GM19043 (cell line): Measurements from ENCODE around the gene STARD9.
"Not testable (repeated sequence)": the region's sequence is repeated elsewhere in the genome, so short reads cannot be mapped to it uniquely, and the experiment has no call there.

ENCODE experiments used
- ATAC-seq: cut with Tn5 transposase; IDR thresholded peaks from one replicate; pipeline ENCODE4 v1.9.1; 2021; ENCODE audit warnings: low read depth; ENCODE audit not compliant: unreplicated experiment

STARD9 gene

GRCh38 chr15:42621996-42622925, 46.9 kb downstream of the STARD9 start:
- no peak for ATAC-seq

GRCh38 chr15:42623951-42624350, 48.5 kb downstream of the STARD9 start:
- no peak for ATAC-seq

DNA sequence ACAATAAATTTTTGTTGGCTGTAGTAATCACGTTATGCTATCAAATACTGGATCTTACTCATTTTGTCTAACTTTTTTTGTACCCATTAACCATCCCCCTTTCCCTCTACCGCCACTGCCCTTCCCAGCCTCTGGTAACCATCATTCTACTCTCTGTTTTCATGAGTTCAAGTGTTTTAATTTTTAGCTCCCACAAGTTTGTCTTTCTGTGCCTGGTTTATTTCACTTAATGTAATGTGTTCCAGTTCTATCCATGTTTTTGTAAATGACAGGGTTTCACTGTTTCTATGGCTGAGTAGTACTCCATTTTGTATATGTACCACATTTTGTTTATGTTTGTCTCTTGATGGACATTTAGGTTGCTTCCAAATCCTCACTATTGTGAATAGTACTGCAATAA, 52.1 kb downstream of the STARD9 start:
- no peak for ATAC-seq

DNA sequence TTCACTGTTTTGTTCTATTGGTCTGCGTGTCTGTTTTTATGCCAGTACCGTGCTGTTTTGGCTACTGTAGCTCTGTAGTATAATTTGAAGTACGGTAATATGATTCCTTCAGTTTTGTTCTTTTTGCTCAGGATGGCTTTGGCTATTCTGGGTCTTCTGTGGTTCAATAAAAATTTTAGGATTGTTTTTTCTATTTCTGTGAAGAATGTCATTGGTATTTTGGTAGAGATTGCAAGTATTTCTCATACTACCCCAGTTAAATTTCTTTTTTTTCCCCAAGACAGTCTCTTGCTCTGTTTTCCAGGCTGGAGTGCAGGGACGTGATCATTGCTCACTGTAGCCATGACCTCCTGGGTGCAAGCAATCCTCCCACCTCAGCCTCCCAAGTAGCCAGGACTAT, 53.4 kb downstream of the STARD9 start:
- ATAC-seq: no peak

GRCh38 chr15:42632105-42632675, 56.8 kb downstream of the STARD9 start:
- ATAC-seq: no peak

DNA sequence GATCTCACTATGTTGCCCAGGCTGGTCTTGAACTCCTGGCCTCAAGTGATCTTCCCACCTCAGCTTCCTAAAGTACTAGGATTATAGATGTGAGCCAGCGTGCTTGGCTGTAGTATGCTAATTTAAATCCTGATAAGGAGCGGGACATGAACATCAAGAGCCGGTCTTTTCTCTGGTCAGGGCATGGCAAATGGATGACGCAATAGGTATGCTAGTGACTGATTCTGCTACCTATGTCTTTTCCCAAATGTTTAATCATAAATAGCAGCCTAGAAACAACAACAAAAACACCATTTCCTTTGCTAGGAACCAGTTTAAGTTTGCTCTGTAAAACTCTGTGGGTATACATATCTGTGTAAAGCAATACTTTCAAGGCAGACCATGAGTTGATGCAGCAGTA, 64.7 kb downstream of the STARD9 start:
- ATAC-seq: no peak

DNA sequence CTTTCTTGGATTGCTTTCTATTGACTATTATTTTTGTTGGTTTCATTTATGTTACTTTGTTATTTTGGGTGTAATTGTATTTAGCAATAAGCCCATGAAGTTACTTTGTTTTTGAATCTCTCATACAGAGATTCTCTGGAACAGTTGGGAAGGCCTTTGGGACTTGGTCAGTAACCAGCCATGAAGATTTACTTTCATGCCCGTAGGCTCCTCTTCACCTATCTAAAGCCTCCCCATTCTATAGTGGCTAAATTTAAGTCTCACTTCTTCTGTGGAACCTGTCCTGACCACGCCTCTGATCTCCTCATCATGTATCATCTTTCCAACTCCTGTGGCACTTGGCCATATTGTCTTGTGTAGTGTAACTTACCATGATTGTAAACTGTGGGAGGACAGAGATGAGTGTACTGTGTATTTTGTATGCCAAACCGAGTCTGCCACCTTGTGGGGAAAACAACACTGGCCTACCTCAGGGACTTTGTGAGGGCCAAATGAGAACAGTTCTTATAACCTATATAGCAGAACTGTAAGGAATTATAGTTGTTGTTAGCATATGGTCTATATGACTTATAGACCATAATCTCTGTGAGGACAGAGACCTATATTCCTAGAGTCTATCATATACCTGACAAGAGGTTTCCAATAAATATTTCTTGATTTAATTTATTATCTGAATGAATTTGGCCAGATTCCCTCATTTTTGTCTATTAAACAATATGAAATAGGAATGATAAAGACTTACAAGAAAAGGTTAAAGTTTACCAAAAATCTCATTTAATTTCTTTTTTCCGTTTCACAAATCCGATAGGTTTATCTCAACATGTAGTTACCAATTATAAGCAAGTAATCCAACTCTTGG, 75.0 kb downstream of the STARD9 start:
- no peak for ATAC-seq

GRCh38 chr15:42665827-42666226, 90.4 kb downstream of the STARD9 start:
- ATAC-seq: no peak

DNA sequence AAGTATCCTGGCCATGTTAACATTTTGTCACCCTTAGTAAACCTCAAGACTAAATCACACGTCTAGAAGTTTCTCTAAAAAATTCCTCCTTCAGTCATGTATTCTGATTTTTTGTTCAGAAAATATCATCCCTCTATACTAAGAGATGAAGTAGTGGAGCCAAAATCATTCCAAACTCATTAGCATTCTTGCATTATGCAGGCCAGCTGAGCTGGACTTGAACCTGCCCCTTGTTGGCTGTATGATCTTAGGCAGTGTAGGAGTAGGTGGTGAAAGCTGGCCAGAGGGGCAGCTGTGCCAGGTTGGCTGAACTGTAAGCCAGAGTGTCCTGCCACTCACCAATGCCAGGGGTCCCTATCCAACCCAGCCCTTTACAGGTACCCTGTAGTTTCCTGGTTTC, 92.4 kb downstream of the STARD9 start:
- no peak for ATAC-seq

- ATAC-seq: no peak
Measured at GRCh38 chr15:42670451-42670850, 95.0 kb downstream of the STARD9 start.

DNA sequence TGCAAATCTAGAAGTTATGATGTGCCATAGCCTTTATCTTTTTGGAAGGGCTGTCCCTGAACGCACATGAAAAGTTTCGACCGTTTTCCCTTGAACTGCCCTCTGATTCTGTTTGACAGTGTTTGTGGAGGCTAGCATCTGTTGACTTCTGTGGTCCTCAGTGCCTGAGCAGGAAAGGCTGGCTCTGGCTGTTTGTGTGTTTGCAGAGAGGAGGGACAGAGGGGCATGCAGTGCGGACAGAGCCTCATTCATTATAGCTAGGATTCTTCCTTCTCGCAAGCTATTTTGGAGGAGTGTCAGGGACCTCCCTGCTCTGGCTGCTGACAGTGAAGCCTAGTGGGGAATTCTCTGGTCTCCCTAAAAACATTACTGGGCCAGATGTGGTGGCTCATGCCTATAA, 97.0 kb downstream of the STARD9 start:
- ATAC-seq: no peak

DNA sequence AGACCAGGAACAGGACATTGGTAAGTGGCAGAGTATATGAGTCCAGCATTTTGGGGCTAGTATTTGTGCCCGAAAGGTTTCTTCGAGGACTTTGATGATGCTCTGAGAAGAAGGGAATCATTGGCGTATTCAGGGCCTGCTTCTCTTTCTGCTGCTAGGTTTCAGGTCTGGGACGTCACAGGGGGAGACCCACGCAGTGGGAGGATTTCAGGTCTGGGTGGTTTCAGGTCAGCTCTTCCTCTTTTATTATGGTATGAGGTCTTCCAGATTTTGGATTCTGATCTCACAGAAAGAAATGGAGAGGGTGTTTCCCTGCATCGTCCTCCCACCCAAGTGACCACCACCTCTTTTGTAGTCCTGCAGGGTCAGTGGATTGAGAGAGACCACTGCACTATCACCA, 99.1 kb downstream of the STARD9 start:
- no peak for ATAC-seq

DNA sequence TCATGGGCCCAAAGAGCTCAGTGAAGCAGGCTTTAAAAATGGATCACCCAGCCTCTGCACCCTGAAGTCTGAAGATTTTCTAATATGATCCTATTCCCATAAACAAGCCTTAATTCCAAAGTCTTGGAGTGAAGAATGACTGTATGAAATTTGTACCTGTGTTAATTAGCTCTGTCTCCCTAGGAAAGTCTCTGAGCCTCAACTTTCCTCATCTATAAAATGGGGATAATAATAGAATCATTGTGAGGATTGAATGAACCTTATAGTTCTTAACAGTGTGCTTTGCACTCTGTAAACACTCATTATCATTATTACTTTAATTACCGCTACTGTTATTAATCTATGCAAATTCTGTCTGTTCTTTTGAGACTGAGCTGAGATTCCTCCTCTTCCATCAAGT, 99.6 kb downstream of the STARD9 start:
- ATAC-seq: no peak

- ATAC-seq: no peak
Measured at GRCh38 chr15:42679285-42680141, 104.1 kb downstream of the STARD9 start.

GRCh38 chr15:42680142-42680482, 104.7 kb downstream of the STARD9 start:
- ATAC-seq: not testable (repeated sequence)

DNA sequence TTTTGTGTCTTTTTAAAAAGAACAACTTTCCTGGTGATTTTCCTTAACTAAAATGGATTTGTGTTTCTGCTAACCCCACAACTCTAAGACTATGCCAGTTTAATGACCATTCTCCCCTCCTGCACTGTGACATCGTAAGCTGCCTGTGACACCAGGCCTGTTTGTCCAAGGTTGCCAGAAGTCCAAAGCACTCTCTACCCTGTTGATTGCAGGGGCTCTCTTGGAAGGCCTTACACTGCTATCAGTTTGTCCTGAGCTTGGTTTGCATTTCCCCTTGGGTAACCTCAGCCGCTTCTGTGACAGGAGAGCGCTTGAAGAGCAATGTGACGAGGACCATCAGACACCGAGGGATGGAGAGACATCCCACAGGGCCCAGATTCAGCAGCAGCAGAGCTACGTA, 105.7 kb downstream of the STARD9 start:
- no peak for ATAC-seq

DNA sequence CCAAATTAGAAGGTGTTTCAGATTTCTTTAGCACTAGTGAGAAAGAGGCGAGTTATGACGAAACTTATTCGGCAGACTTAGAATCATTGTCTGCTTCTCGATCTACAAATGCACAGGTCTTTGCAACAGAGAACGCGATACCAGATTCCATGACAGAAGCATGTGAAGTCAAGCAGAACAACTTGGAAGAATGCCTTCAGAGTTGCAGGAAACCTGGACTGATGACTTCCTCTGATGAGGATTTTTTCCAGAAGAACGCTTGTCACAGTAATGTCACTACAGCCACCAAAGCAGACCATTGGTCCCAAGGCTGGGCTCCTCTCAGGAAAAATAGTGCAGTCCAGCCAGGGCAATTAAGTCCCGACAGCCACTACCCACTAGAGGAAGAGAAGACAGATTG, 110.9 kb downstream of the STARD9 start:
- ATAC-seq: no peak

DNA sequence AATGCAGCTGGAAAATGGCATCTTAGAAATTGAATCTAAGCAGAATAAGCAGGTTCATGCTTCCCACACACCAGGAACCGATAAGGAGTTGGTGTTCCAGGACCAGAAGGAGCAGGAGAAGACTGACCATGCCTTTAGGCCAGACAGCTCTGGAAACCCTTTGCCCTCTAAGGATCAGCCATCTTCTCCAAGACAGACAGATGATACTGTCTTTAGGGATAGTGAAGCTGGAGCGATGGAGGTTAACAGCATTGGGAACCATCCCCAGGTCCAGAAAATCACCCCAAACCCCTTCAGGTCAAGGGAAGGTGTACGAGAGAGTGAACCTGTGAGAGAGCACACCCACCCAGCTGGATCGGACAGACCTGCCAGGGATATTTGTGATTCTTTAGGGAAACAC, 112.3 kb downstream of the STARD9 start:
- no peak for ATAC-seq

- ATAC-seq: no peak
Measured at GRCh38 chr15:42688301-42688700, 112.9 kb downstream of the STARD9 start.

- no peak for ATAC-seq
Measured at GRCh38 chr15:42691308-42691707, 115.9 kb downstream of the STARD9 start.
